Stimulated activated CD4-positive, alpha-beta T cell treated with anti-CD3 and anti-CD28 coated beads, TNF-alpha, amount 100 ng/mL, for 24 hours (primary cell): ENCODE data around the gene RBM24.
A peak's percentile ranks its signal among the peaks of the same experiment; 100 is the strongest.

Source experiments
- DNase-seq, 3 experiments: peaks; one replicate each; pipeline ENCODE4 v3.0.0-alpha.2; 2020; ENCODE audit warnings: low read depth in 3 of 3

RBM24 gene

DNA sequence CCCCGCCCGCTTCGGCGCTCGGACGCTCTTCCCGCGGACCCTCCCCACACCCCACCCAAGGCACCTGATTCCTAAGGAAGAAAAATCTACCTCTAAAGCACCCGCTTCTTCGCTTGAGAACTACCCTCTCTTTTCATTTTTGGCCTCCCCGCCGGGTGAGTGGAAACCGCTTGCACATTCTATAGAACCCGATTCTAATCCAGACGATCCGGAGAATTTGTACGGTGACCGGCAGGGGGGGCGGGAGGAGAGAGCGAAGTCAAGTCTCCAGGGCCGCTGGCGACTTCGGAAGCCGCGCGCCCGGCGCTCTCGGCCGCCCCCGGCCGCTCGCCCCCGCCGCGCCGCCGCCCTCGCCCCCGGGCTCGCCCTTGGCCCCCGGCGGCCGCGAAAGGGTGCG lies at the start of gene RBM24:
RBM24 (plus strand) TSS at position 262 of the 397 bp plus-strand sequence. CDS start 221 bp downstream, outside the sequence.
- peak in 1 of 3 experiments; percentile 52 for DNase-seq

DNA sequence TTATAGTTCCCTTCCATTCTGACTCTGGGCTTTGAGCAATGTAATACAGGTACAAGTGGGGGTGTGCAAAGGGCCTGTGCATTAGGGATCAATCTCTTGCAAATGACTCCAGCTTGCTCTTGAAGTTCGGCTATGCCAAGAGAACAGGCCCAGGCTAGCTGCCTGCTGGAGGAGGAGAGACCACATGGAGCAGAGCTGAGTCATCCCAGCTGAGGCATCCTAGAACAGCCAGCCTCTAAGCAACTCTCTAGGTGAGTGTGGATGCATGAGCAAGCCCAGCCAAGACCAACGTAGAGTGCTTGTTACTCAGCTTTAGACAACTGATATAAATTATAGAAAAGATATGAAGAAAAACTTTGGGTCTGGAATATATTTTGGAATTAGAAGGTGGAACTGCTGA lies 47.6 kb upstream of the RBM24 start:
- no peak for DNase-seq

GRCh38 chr6:17237246-17237645 lies 43.9 kb upstream of the RBM24 start:
- DNase-seq: no peak

DNA sequence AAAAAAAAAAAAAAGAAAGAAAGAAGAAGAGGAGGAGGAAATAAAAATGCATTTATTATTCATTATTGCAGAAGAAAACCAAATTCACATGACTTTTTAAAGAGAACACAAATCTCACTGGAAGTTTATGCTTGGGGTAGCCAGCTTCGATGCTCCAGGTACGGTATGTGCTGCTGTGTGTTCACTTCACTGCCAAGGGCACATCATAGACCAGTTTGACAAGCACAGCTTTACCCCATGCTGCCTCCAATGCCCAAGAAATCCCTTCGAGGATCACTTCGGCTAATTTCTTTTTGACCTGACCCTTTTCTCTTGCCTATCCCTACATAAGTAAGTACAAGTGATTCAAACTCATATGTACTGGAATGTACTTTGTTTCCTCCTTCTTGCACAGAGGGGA lies 41.9 kb upstream of the RBM24 start:
- DNase-seq: no peak

GRCh38 chr6:17240803-17241500 lies 40.2 kb upstream of the RBM24 start:
- no peak for DNase-seq

- no peak for DNase-seq
Measured at GRCh38 chr6:17242087-17242486, 39.1 kb upstream of the RBM24 start.

DNA sequence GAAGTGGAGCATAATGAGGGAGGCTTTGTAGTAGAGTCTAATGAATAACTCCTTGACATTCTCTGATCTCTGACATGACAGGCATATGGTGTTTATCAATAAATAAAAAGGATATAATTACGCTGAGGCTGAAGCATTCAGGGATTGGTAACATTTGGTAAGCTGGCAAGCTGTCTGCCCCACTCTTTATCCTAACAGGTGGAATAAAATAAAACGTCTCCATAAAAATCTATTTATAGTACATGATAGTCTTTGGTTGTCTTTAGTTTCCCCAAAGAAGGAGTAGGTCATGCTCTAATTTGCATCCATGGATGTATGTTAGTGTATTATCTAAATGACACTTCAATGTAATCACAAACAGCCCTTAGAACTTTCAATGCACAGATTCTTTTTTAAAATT lies 30.9 kb upstream of the RBM24 start:
- DNase-seq: no peak

DNA sequence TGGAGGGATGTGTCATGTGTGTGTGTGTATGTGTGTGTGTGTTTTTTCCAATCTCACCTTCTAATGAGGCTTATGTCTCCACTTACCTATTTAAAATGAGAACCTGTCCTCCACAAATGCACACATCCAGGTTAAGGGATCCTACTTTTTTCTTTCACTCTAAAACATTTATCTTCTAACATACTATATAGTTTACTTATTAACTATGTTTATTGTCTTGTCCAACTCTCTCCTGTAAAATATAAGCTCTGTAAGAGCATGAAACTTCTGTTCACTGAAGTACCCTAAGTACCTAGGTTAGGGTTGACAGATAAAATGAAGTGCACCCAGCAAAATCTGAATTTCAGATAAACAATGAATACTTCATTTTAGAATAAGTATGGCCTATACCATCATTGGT lies 29.2 kb upstream of the RBM24 start:
- DNase-seq: no peak

DNA sequence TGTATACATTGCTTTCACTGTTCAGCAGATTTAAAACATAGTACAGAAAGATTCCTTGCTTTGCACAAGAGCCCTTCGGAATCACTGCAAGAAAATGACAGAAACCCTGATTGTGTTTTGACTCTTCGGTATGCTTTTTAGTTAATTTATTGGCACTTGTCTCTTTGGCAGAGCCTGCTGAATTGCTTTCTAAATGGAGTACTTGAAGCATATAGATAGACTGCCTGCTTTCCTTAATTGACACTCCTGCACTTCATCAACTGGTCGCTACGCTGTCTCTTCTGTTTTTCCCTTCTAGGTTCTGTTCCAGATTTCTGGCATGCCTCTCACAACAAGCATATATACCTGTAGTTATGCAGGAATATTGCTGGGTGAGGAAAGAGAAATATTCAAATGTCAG lies 22.4 kb upstream of the RBM24 start:
- DNase-seq: no peak

DNA sequence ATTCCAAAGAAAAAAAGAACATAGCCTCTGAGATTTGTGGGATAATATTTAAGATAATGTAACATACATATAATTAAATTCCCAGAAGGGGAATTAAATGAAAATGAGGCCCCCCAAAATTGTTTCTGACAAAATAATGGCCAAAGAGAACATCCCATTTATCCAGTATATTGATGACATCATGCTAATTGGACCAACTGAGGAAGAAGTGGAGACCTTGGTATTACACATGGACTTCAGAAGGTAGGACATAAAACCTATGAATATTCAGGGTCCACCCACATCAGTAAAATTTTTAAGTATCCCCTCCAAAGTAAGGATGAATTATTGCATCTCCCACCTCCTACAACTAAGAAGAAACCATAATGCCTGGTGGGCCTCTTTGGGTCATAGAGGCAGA lies 15.6 kb upstream of the RBM24 start:
- DNase-seq: no peak

GRCh38 chr6:17267566-17267965 lies 13.6 kb upstream of the RBM24 start:
- no peak for DNase-seq

GRCh38 chr6:17268114-17268513 lies 13.0 kb upstream of the RBM24 start:
- DNase-seq: no peak

GRCh38 chr6:17269840-17270239 lies 11.3 kb upstream of the RBM24 start:
- no peak for DNase-seq

GRCh38 chr6:17271628-17272027 lies 9.5 kb upstream of the RBM24 start:
- DNase-seq: no peak

GRCh38 chr6:17276766-17277165 lies 4.4 kb upstream of the RBM24 start:
- DNase-seq: no peak

DNA sequence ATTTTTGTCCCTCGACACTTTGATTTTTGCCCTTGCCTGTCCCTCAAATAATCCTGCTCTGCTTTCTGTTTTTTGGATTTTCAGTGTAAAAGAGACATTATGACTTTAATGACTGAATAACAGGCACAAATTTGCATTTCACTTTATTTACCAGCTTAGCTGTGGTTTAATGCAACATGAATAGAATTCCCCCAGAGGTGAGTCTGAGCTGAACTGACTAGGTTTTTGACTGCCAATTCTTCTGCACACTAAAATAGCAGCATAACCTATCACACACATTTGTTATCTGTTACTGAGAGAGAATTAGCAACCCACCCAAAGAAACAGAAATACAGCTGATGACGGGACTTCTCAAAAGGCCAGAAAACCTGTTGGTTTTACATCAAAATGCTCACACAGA lies 3.9 kb upstream of the RBM24 start:
- no peak for DNase-seq

- DNase-seq: no peak
Measured at GRCh38 chr6:17278289-17279063, 2.7 kb upstream of the RBM24 start.

DNA sequence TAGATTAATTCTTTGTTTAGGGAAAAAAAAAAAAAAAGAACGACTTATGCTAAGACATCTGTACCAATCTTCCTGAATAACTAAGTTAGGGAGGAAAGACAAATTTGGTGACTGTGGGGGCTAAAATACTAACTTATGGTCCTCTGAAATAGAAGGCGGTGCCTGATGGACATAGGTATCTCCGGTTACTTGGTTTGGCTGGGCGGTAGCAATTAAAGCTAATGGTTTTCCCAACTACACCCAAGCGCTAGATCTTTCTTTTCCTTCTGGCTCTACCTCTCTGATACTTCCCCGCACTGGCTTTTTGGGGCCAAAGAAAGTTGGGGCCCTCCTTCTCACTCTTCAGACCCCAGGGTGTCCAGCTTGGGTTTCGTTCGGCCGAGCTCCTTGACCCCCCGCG lies 1.0 kb upstream of the RBM24 start:
- DNase-seq: no peak

DNA sequence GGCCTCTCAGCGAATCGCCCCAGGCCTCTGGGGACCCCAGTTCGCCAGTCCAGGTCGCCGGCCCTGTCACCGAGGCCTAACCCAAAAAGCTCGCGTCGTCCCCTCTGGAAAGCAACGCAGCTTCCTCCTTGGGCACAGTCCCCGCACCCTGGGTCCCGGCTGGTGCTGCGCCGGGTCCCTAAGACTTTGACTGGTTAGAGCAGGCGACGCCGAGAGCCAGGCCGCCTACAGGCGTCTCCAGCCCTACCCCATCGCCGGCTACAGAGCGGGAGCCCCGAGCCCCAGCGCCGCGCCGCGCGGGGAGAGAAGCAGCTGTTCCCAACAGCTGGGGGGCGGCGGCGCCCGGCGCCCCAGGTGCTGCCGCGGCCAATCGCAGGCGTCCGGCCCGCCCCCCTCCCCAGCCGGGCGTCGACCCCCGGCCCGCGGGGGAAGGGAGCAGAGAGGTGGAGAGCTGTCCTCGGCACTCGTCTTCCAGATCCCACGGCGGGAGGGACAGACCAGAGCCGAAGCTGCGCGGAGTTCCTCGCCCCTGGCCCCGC lies 540 bp upstream of the RBM24 start:
- DNase-seq: peak in 1 of 3 experiments; percentile 4

DNA sequence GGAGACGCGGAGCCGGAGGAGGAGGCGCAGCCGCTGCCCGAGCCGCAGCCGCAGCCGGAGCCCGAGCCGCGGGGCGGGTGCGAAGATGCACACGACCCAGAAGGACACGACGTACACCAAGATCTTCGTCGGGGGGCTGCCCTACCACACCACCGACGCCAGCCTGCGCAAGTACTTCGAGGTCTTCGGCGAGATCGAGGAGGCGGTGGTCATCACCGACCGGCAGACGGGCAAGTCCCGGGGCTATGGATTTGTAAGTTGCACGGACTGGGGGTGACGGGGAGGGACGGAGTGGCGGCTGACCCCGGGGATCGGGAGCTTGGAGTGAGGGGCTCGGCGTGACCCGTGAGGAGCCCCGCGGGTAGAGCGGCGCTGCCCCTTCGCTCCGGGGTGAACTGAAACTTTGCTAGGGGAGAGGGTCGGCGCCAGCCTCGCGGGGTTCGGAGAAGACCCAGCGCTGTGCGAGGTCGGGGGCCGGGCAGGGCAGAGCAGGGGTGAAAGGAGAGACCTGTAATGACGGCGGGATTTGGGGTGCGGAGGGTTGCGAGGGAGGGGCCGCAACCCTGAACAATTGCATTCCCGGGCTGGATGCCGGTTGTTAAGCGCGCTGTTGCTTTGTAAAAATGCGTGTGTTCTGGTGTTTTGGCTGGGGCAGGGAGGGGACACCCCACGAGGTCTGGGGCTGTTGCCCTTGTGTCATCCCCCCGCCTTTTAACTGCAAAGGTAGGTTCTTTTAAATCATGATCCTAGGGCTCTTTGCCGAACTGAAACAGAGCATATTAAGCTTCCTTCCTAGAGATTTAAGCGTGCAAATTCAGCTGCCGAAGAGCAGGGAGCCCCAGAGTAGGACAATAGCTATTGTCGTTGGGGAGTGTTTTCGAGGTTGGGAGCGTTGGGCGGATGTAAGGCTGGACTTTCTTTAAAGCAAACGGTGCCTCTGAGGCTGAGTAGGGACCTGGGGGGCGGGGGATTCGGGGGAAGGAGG lies 628 bp downstream of the RBM24 start:
- DNase-seq: no peak

- no peak for DNase-seq
Measured at GRCh38 chr6:17283074-17283473, 1.9 kb downstream of the RBM24 start.

DNA sequence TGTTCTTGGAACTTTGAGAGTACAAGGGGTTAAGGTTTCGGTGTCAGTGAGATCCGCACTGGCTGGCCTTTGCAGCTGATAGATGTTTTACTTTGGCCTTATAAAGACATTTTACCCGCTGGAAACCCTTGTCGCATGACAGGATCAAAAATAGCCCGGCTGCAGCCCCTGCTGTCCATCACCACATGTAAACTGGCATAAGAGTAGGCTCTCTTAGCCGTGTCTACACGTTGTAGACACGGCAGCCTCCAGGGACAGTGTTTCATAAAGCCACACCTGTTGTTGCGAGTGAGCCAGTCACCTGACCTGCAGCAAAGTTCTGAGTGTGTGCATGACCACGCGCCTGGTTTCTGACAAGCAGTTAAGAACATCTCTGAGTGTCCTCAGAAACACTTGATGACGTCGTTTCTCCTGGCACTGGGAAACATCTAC lies 8.5 kb downstream of the RBM24 start:
- no peak for DNase-seq
